Erythroblast (primary cell): ENCODE data around the gene HEXD.

Experiments used
- DNase-seq, 2 experiments: peaks; one replicate each; lab custom pipeline; 2025; lab: John Stamatoyannopoulos, UW
- GATA1 ChIP-seq: IDR thresholded peaks from 2 replicates; pipeline ENCODE4 v1.6.1; 2011; ENCODE audit warnings: low read depth, mild to moderate bottlenecking, control low read depth, low read length, moderate library complexity
- POLR2A ChIP-seq: IDR thresholded peaks from 2 replicates; pipeline ENCODE4 v1.6.1; 2011; ENCODE audit warnings: mild to moderate bottlenecking, low read length

The HEXD gene

DNA sequence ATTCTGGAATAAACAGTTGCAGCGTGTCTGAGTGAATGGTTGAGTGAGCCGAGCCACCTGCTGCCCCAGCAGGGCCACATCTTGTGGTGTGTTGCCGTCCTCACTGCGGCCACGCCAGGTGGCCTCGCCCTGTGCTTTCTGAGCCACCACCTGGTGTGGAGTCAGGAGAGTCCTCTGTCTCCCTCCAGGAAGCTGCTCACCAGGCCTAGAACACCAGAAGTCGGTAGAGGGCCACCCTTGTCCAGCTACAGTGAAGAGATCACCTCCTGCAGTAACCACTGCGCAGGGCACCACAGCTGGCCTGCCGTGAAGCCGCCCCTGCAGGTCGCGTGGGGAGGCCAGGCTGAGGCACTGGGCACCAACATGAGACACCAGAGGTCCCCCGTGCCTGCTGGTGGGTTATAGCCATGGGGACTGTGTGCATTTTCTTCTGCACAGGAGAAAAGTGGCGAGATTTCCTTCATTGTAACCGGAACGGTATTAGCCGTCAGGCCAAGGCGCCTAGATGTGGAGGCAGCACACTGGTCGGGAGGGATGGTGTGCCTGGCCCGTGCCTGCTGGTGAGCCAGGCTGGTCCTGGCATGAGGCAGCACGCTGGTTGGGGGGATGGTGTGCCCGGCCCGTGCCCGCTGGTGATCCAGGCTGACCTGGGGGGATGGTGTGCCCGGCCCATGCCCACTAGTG, 72.5 kb downstream of the HEXD start:
- TF ChIP-seq GATA1 (no peak), POLR2A (no peak)
- DNase-seq = no peak

DNA sequence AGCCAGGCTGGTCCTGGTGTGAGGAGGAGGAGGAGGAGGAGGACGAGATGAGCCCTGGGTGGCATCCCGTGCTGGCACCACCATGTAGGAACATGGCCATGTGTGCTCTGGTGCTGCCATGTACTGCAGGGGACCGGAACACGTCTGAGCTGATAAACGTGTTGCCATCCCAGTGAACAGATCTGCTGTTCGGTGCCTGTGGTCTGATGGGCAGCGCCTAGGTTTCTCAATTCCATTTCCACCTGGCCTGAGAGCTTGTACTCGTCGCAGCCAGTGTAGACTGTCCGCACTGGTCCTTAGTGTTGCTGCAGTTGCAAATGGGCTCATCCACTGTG, 73.0 kb downstream of the HEXD start:
- TF ChIP-seq GATA1 = no peak
- no peak for TF ChIP-seq POLR2A
- no peak for DNase-seq

DNA sequence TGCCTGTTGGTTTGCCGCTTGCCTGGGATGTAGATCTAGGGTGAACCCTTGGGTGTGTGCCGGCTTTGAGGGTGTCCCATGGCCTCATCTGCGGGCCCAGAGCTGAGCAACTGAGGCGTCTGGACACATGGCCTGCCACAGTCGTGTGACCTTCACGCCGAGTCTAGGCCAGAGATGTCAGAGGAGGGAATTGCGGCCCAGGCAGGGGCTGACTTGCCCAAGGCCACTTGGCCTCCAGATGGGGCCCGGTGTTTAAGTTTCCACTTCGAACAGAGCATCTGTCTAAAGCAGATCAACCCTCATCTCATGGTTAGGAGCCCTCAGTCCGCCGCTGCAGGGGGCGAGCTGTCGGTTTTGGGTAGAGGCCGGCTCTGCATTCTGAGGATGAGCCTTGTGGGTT, 73.4 kb downstream of the HEXD start:
- TF ChIP-seq GATA1 (no peak), POLR2A (no peak)
- no peak for DNase-seq
